K562 (cell line): ENCODE results near the gene PODN. TPM values are rescaled to one million over a fixed set of nuclear protein-coding genes. Genes with fewer than 3 reads are reported as not detected.

Experiments
- ATAC-seq: fragments of 200-7000 bp; cut with Tn5 transposase; 3 replicates; pipeline ENCODE4 v1.9.1; 2020; ENCODE audit warnings: moderate library complexity
- BruUV-seq: library from RNA; stranded (reverse); fragments of 400-500 nt; replicated peaks from 2 replicates; lab custom pipeline; 2021; lab: Mats Ljungman, UMichigan
- CTCF ChIA-PET: fragments of 300-600 bp; formaldehyde crosslinking; extraction: SDS; loops from one replicate; lab custom pipeline; 2021; ENCODE audit warnings: low intra/inter-chr PET ratio; lab: Yijun Ruan, JAX
- POLR2A ChIA-PET: fragments of 300-600, 350-650 bp; sonication (Branson Sonifier 250); formaldehyde crosslinking; extraction: SDS; loops from one replicate; lab custom pipeline; 2021; ENCODE audit warnings: antibody characterized with exemption, inconsistent platforms; lab: Yijun Ruan, JAX
- DNase-seq, 4 experiments: peaks; one replicate each; pipeline versions ENCODE4 v3.0.0 to v3.0.0-alpha.2; 2011 to 2018; ENCODE audit warnings: low spot score in 3 of 4, mixed read lengths in 3 of 4; ENCODE audit errors: extremely low read depth in 1 of 4
- FAIRE-seq: peaks from 2 replicates; lab custom pipeline; 2011; peaks lifted over from hg19 to GRCh38; lab: Jason Lieb, UNC
- H2AFZ ChIP-seq: 2 replicates; pipeline ENCODE4 v1.6.0; 2011; ENCODE audit warnings: low read depth, low read length, control low read depth, inconsistent platforms
- H3K27ac ChIP-seq: fragments of 200-600 bp; 3 replicates; pipeline ENCODE4 v1.8.0; 2011; ENCODE audit warnings: low read depth, mild to moderate bottlenecking, control low read depth, inconsistent platforms, low read length, moderate library complexity, mixed read lengths; ENCODE audit errors: extremely low read depth
- H3K27me3 ChIP-seq, 2 experiments: fragments of 300-600 bp in 1 of 2; 2 replicates in 1 of 2; 3 replicates in 1 of 2; pipeline versions ENCODE4 v1.6.0 to v1.8.0; 2011; ENCODE audit warnings: inconsistent platforms in 2 of 2, low read length in 2 of 2, mild to moderate bottlenecking in 1 of 2, mixed read lengths in 1 of 2, moderate library complexity in 1 of 2; ENCODE audit not compliant: control insufficient read depth in 2 of 2, insufficient read depth in 2 of 2
- H3K36me3 ChIP-seq: fragments of 300-600 bp; 3 replicates; pipeline ENCODE4 v1.8.0; 2011; ENCODE audit warnings: mild to moderate bottlenecking, low read length, inconsistent platforms; ENCODE audit not compliant: control insufficient read depth, insufficient read depth
- H3K4me1 ChIP-seq, 2 experiments: fragments of 200-600 bp in 1 of 2; replicated peaks in 1 of 2; 2 replicates in 1 of 2; 3 replicates in 1 of 2; pipeline versions ENCODE4 v1.5.1 to v1.8.0; 2011; ENCODE audit warnings: inconsistent platforms in 2 of 2, low read length in 2 of 2, mild to moderate bottlenecking in 1 of 2, mixed read lengths in 1 of 2, moderate library complexity in 1 of 2; ENCODE audit not compliant: control insufficient read depth in 2 of 2, insufficient read depth in 2 of 2
- H3K4me2 ChIP-seq: 2 replicates; pipeline ENCODE4 v1.6.1; 2011; ENCODE audit warnings: low read length, control low read depth, inconsistent platforms, mixed read lengths; ENCODE audit not compliant: insufficient read depth
- H3K4me3 ChIP-seq: fragments of 200-600 bp; sonication (generic), shearing (Covaris generic); 2 replicates; pipeline ENCODE4 v1.5.1; 2016; ENCODE audit warnings: control low read depth, inconsistent platforms
- H3K79me2 ChIP-seq: fragments of 200-600 bp; 3 replicates; pipeline ENCODE4 v1.8.0; 2011; ENCODE audit warnings: low read length, inconsistent platforms; ENCODE audit not compliant: control insufficient read depth, insufficient read depth
- H3K9ac ChIP-seq, 2 experiments: 2 replicates each; pipeline versions ENCODE4 v1.6.0 to v1.6.1; 2011; ENCODE audit warnings: low read depth in 2 of 2, low read length in 2 of 2, control low read depth in 1 of 2, inconsistent platforms in 1 of 2, mild to moderate bottlenecking in 1 of 2, mixed read lengths in 1 of 2; ENCODE audit not compliant: insufficient read depth in 1 of 2
- H3K9me1 ChIP-seq: one replicate; pipeline ENCODE4 v1.6.0; 2011; ENCODE audit warnings: inconsistent platforms, mild to moderate bottlenecking, low read length, moderate library complexity; ENCODE audit not compliant: control insufficient read depth, insufficient read depth
- H3K9me3 ChIP-seq: replicated peaks from 2 replicates; pipeline ENCODE4 v1.5.1; 2011; ENCODE audit warnings: low read depth, low read length, inconsistent platforms; ENCODE audit not compliant: control insufficient read depth, insufficient read depth
- H4K20me1 ChIP-seq: replicated peaks from 2 replicates; pipeline ENCODE4 v1.6.1; 2011; ENCODE audit warnings: low read length, inconsistent platforms, mixed read lengths; ENCODE audit not compliant: control insufficient read depth, insufficient read depth
- DLX4 ChIP-seq: fragments of 250-450 bp; sonication (Bioruptor Pico); IDR thresholded peaks from 2 replicates; pipeline ENCODE4 v1.6.1; 2021; ENCODE audit warnings: mild to moderate bottlenecking
- E2F3 ChIP-seq: fragments of 250-450 bp; sonication (Bioruptor Pico); IDR thresholded peaks from 2 replicates; pipeline ENCODE4 v1.4.0; 2020; ENCODE audit warnings: mild to moderate bottlenecking
- EP300 ChIP-seq: IDR thresholded peaks from 2 replicates; pipeline ENCODE4 v1.6.1; 2012; ENCODE audit warnings: low read length, improper control_type of control experiment
- MCM3 ChIP-seq: fragments of 450-650 bp; IDR thresholded peaks from 2 replicates; pipeline ENCODE4 v1.6.1; 2016
- RUNX1 ChIP-seq: sonication (generic); IDR thresholded peaks from 2 replicates; pipeline ENCODE4 v1.6.1; 2016; ENCODE audit warnings: antibody characterized with exemption, low read depth
- TAF7 ChIP-seq: fragments of 450-650 bp; IDR thresholded peaks from 2 replicates; pipeline ENCODE4 v1.6.1; 2016; ENCODE audit warnings: missing genetic modification characterization, missing compliant biosample characterization
- TARDBP ChIP-seq: fragments of 450-650 bp; IDR thresholded peaks from 2 replicates; pipeline ENCODE4 v1.6.1; 2016
- VEZF1 ChIP-seq: fragments of 200-800 bp; sonication (Bioruptor generic); IDR thresholded peaks from 2 replicates; pipeline ENCODE4 v1.6.1; 2017; ENCODE audit warnings: missing genetic modification characterization, missing compliant biosample characterization
- ZFP30 ChIP-seq: fragments of 250-450 bp; sonication (Bioruptor Pico); IDR thresholded peaks from 2 replicates; pipeline ENCODE4 v1.8.0; 2022; ENCODE audit warnings: moderate library complexity, mild to moderate bottlenecking, inconsistent platforms, borderline replicate concordance
- ZFP36 ChIP-seq: fragments of 150-350 bp; IDR thresholded peaks from 2 replicates; pipeline ENCODE4 v1.6.1; 2018; ENCODE audit warnings: low read length, low read depth; ENCODE audit not compliant: partially characterized antibody
- ZFX ChIP-seq: sonication (generic); formaldehyde crosslinking; IDR thresholded peaks from 2 replicates; pipeline ENCODE4 v1.8.0; 2022; ENCODE audit warnings: mild to moderate bottlenecking, missing genetic modification reagents, moderate library complexity
- ZNF280B ChIP-seq: fragments of 250-450 bp; sonication (Bioruptor Pico); IDR thresholded peaks from 2 replicates; pipeline ENCODE4 v1.5.1; 2021; ENCODE audit warnings: mild to moderate bottlenecking
- ZNF384 ChIP-seq: IDR thresholded peaks from 2 replicates; pipeline ENCODE4 v1.6.1; 2012; ENCODE audit warnings: low read depth, low read length, improper control_type of control experiment
- ZSCAN32 ChIP-seq: fragments of 450-650 bp; formaldehyde crosslinking; IDR thresholded peaks from 2 replicates; pipeline ENCODE4 v1.4.0; 2020; ENCODE audit warnings: mild to moderate bottlenecking, moderate library complexity
- WGBS: fragments of 100-300 bp; shearing (Covaris generic); methylation state at CpG from one replicate; pipeline ENCODE4 v1.1.6; 2016; ENCODE audit warnings: low coverage, mixed read lengths; ENCODE audit not compliant: insufficient coverage; ENCODE audit errors: missing lambda C conversion rate; 5-methylcytosine and 5-hydroxymethylcytosine counted together
- in situ Hi-C: fragments of 300-500 bp; cut with MboI; formaldehyde crosslinking; loops from 4 replicates; pipeline ENCODE4 v1.15.0; 2018; ENCODE audit warnings: inconsistent platforms, mixed read lengths
- intact Hi-C: fragments of 100-400 bp; cut with micrococcal nuclease; formaldehyde crosslinking; loops from 2 replicates; pipeline ENCODE4 v1.14.2; 2022
- polyA plus RNA-seq, 8 experiments: library from polyadenylated mRNA; depleted of rRNA in 4 of 8; stranded (reverse) in 5 of 8; unstranded in 3 of 8; fragments of >200 nt; fragmentation: Nextera tagmentation in 2 of 8; fragmentation: Illumina TruSeq in 1 of 8; extraction: Ambion mirVana in 2 of 8; extraction: Trizol in 1 of 8; gene quantifications; 2 replicates each; pipeline versions ENCODE4 v1.2.1 to v1.2.3, GENCODE V29; 2011 to 2014; ENCODE audit warnings: inconsistent platforms in 1 of 8, missing spikeins in 1 of 8
- total RNA-seq, 7 experiments: library from RNA; depleted of rRNA in 6 of 7; stranded (reverse); fragments of >200 nt in 6 of 7; fragmentation: Illumina TruSeq in 2 of 7; extraction: Trizol in 2 of 7; gene quantifications; 2 replicates each; pipeline versions ENCODE4 v1.2.1 to v1.2.3, GENCODE V29; 2011 to 2021; ENCODE audit warnings: low replicate concordance in 1 of 7
- TF ChIP-seq, protein P1 (sequence below), 2 experiments: fragments of 450-650 bp in 1 of 2; sonication (generic) in 1 of 2; formaldehyde crosslinking; conservative IDR thresholded peaks; 2 replicates each; pipeline versions ENCODE4 v1.4.0 to v1.8.1; 2020 to 2022; ENCODE audit warnings: mild to moderate bottlenecking in 1 of 2, missing genetic modification reagents in 1 of 2
- TF ChIP-seq, protein P2 (sequence below): fragments of 250-450 bp; sonication (Bioruptor Pico); IDR thresholded peaks from 2 replicates; pipeline ENCODE4 v1.5.0; 2021
- TF ChIP-seq, protein P3 (sequence below): sonication (generic); formaldehyde crosslinking; IDR thresholded peaks from 2 replicates; pipeline ENCODE4 v1.8.1; 2023; ENCODE audit warnings: mild to moderate bottlenecking, missing genetic modification reagents

PODN gene
- total and polyA plus RNA-seq, 9 of the 15 experiments (the other 6 are each of a cell fraction or from before 2014, with no cell fraction given), result not detected

DNA sequence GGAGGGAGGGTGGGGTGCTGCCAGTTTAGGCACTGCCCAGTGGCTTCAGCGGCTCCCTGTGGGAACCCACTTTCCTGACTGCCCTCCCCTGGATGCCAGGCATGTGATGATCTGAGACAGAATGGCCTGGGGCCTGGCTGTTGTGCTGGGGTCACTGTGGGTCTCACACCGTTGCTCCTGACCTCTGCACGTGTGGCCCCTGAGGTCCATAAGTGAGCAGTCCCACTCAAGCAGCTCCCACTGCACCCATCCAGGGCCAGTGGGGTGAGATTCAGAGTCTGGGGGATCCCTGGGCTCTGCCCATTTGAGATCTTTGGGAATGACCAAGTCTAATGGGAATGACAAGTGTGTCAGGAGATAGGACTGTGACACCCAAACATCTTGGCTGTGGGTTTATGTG lies 18.0 kb downstream of the PODN start:
- H3K4me3 ChIP-seq, result no peak overlapping the region
- no peak overlapping the region for H3K27ac ChIP-seq
- ATAC-seq (no peak), DNase-seq (no peak), FAIRE-seq (peak; percentile 42)
- H2AFZ ChIP-seq, result no peak overlapping the region
- no peaks in the 10 kb centered on the region for H3K79me2 ChIP-seq
- H3K9ac ChIP-seq, result no peak overlapping the region
- ChIA-PET POLR2A (interaction anchor here (0.5 to 1.6 kb wide), 6 partner anchors 9 to 158 kb away, joined by 3 to 6 read pairs (median 3); partner anchors contain the start of gene MAGOH), CTCF (no interaction called here)
- 3% methylated on average over 3 of the region's 3 CpGs for WGBS
- peaks cover 0 to 47% of the 10 kb centered on the region in 2 experiments; a peak in 3 of 5 replicates for H3K27me3 ChIP-seq
- no peaks in the 10 kb centered on the region for H3K9me1 ChIP-seq
- in situ Hi-C loops (no loop called here), intact Hi-C loops (no loop called here)
- peaks cover 0 to 39% of the 10 kb centered on the region in 2 experiments; a peak in 3 of 5 replicates for H3K4me1 ChIP-seq
- BruUV-seq, result no TSS peak
- H4K20me1 ChIP-seq, result peaks cover 7% of the 10 kb centered on the region; the same call in 1 of the 2 replicates
- H3K4me2 ChIP-seq, result no peak overlapping the region
- no peaks in the 10 kb centered on the region for H3K9me3 ChIP-seq
- no peaks in the 10 kb centered on the region for H3K36me3 ChIP-seq
- TF ChIP-seq, protein P1, sequence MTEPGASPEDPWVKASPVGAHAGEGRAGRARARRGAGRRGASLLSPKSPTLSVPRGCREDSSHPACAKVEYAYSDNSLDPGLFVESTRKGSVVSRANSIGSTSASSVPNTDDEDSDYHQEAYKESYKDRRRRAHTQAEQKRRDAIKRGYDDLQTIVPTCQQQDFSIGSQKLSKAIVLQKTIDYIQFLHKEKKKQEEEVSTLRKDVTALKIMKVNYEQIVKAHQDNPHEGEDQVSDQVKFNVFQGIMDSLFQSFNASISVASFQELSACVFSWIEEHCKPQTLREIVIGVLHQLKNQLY (CRISPR knock-in tag; conservative IDR thresholded peaks at IDR 0.05), result no peak
- TF ChIP-seq RUNX1, result no peak
- TF ChIP-seq ZNF384, result no peak
- no peak for TF ChIP-seq TARDBP
- TF ChIP-seq DLX4 (CRISPR knock-in tag), result no peak
- TF ChIP-seq ZFP30, result no peak
- TF ChIP-seq ZNF280B (CRISPR knock-in tag), result no peak
- TF ChIP-seq EP300, result no peak
- no peak for TF ChIP-seq TAF7 (tag)
- no peak for TF ChIP-seq MCM3
- no peak for TF ChIP-seq ZFP36
- TF ChIP-seq, protein P2, sequence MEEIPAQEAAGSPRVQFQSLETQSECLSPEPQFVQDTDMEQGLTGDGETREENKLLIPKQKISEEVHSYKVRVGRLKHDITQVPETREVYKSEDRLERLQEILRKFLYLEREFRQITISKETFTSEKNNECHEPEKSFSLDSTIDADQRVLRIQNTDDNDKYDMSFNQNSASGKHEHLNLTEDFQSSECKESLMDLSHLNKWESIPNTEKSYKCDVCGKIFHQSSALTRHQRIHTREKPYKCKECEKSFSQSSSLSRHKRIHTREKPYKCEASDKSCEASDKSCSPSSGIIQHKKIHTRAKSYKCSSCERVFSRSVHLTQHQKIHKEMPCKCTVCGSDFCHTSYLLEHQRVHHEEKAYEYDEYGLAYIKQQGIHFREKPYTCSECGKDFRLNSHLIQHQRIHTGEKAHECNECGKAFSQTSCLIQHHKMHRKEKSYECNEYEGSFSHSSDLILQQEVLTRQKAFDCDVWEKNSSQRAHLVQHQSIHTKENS (CRISPR knock-in tag), result no peak
- TF ChIP-seq, protein P3, sequence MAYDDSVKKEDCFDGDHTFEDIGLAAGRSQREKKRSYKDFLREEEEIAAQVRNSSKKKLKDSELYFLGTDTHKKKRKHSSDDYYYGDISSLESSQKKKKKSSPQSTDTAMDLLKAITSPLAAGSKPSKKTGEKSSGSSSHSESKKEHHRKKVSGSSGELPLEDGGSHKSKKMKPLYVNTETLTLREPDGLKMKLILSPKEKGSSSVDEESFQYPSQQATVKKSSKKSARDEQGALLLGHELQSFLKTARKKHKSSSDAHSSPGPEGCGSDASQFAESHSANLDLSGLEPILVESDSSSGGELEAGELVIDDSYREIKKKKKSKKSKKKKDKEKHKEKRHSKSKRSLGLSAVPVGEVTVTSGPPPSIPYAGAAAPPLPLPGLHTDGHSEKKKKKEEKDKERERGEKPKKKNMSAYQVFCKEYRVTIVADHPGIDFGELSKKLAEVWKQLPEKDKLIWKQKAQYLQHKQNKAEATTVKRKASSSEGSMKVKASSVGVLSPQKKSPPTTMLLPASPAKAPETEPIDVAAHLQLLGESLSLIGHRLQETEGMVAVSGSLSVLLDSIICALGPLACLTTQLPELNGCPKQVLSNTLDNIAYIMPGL, result no peak
- no peak for TF ChIP-seq E2F3
- TF ChIP-seq VEZF1, result no peak
- no peak for TF ChIP-seq ZSCAN32
- TF ChIP-seq ZFX (CRISPR knock-in tag), result no peak
